ENCODE data around the gene MAP3K14.

The MAP3K14 gene

GRCh38 chr17:45338996-45339535 is 22.2 kb upstream of the MAP3K14 start:
- no peak for DNase-seq

GRCh38 chr17:45338023-45338781 is 21.4 kb upstream of the MAP3K14 start:
- DNase-seq, result no peak

DNA sequence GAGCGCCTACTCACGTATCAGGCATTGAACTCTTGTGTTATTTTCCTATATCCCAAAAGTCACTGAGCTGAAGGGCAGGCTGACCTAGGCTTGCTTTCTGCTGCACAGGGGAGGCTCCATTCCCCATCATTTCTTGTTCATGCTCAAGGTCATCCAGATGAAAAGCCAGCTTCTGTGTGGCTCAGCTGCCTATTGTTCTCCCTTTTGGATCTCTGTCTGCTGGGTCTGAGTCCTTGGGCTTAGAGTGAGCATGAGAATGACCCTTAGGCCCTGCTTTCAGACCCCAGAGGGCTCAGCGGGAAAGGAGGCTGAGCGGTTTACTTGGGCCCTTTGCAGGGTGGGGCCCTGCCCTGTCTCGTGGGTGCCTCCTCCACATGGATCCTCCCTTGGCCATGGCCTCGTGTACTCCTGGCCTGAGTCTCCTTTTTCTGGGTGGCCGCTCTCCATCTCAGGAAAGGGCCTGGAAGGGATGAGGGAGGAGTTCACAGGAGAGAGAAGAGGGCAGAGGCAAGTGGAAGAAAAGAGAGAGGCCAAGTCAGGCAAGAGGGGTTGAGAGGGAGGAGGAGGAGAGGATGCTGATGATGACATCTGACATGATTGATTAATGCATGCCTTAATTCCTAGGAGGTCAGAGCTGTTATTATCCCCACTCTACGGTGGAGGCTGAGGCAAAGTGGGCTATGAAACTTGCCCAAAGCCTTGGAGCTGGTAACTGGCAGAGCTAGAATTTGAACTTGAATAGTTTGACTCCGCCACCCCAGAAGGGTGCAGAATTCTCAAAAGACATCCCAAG is 19.8 kb upstream of the MAP3K14 start:
- DNase-seq, result no peak

DNA sequence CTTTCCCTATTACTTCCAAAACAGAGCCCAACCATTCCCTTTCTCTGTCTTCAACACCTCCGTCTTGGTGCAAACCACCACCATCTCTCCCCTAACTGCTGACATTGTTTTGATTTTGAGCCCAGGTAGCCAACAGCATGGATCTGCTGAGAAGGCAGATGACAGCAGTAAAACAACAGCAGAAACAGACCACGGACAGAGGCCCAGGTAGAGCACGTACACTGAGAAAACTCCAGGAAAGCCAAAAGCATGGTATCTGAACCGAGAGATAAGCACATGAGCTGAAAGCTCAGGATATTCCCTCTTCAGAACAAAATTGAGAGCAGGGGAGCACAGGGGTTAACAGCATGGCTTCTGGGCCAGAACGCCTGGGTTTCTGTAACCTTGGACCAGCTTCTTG is 18.9 kb upstream of the MAP3K14 start:
- no peak for DNase-seq

DNA sequence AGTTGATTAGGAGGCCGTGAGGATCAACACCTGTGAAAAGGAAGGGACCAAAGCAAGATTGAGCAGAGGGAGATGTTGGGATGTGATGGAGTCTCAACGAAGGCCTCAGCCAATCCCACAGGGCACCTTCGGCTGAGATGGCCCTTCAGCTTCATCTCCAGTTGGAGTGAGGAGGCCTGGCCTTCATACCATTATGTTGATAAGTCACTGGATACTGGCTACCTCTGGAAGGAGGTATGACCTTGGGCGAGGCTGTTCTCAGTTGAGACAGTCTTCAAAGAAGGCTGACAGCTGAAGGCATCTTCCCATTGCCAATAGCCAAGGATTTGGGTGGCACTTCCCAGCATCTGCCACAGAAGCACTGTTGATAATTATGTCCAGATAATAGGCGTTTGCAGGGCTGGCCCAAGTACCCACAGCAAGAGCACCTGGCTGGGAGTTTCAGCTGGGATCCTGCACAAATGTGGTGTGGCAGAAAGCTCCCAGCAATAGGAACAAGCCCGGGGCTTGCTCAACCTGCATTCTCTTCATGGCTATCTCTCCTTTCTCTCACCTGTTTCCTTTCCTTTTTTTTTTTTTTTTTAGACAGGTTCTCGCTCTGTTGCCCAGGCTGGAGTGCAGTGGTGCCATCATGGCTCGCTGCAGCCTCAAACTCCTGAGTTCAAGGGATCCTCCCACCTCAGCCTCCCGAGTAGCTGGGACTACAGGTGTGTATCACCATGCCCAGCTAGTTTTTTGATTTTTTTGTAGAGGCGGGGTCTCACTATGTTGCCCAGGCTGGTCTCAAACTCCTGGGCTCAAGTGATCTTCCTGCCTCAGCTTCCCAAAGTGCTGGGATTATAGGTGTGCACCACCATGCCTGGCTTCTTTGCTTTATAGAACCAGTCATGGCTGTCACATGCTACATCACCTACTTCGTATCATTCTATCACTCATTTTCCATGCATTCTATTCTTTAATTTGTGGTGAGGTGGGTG is 18.2 kb upstream of the MAP3K14 start:
- no peak for DNase-seq

DNA sequence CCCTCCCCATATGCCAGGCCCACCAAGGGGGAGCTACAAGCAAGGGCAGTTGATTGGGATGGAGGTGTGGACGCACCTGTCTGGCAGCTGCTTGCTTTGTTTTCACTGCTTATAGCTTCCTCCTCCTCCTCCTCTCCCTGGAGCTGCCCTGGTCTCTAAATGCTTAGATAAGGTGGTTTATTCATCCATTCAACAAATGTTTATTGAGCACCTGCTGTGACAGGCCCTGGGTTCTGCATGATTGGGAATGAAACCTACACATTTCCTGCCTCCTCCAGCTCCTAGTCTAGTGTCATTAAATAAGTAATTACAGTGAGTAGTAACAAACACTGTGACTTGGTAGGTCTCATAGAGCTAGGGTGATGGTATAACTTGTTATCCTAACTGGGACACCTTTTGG is 17.4 kb upstream of the MAP3K14 start:
- no peak for DNase-seq

DNA sequence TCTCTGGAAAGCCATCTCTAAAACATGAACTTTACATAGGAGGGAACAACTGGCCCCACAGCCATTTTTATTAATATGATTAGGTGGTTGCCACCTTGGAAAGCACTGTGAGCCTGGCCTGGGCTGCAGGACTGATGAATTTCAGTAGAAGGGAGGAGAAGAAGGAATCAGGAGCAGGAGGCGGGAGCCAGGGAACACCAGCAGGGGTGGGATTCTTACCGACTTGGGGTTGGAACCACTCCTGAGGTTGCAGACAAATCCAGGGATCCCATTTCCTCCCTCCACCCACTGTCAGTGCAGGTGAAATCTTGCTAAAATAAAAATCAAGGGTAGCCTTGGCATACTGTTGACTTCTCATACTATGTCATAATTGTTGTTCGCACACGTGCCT is 16.9 kb upstream of the MAP3K14 start:
- no peak for DNase-seq

- DNase-seq, result no peak
Measured at GRCh38 chr17:45332989-45333701, 16.3 kb upstream of the MAP3K14 start.

- no peak for DNase-seq
Measured at GRCh38 chr17:45332505-45332904, 15.7 kb upstream of the MAP3K14 start.

- no peak for DNase-seq
Measured at GRCh38 chr17:45326626-45327025, 9.8 kb upstream of the MAP3K14 start.

- no peak for DNase-seq
Measured at GRCh38 chr17:45325810-45326209, 9.0 kb upstream of the MAP3K14 start.

GRCh38 chr17:45324336-45324735 is 7.5 kb upstream of the MAP3K14 start:
- no peak for DNase-seq

- DNase-seq, result no peak
Measured at GRCh38 chr17:45322168-45322567, 5.3 kb upstream of the MAP3K14 start.

- no peak for DNase-seq
Measured at GRCh38 chr17:45320931-45321461, 4.2 kb upstream of the MAP3K14 start.

DNA sequence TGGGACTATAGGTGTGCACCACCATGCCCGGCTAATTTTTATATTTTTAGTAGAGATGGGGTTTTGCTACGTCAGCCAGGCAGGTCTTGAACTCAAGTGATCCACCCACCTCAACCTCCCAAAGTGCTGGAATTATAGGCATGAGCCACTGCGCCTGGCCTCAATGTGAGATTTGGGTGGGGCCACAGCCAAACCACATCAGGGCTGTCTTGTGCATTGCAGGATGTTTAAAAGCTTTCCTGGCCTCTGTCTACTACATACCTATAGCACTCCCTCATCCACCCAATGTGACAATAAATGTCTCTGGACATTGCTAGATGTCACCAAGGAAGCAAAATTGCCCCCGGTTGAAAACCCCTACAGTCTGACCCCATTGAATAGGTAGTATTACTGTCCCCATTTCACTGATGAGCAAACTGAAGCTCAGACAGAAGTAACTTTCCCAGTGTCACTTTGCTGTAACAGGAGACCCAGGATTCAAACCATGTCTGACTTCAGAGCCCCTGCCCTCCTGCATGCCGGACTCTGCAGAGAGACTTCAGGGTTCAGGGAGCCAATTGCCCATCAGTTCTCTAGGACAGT is 3.6 kb upstream of the MAP3K14 start:
- DNase-seq, result peak; percentile 11

GRCh38 chr17:45319239-45319703 is 2.5 kb upstream of the MAP3K14 start:
- DNase-seq, result no peak

GRCh38 chr17:45318561-45319230 is 1.9 kb upstream of the MAP3K14 start:
- no peak for DNase-seq

- DNase-seq, result peak; percentile 99
Measured at GRCh38 chr17:45317111-45317928, 500 bp upstream of the MAP3K14 start.

- DNase-seq, result no peak
Measured at GRCh38 chr17:45315648-45316433, 979 bp downstream of the MAP3K14 start.

Data from T-helper 9 cell (primary cell).